HepG2 (cell line): ENCODE data around the gene RTP2. TPM values are rescaled to one million over a fixed set of nuclear protein-coding genes. Genes with fewer than 3 reads are reported as not detected.

Source experiments
- ATAC-seq: fragments of 200-7000 bp; cut with Tn5 transposase; 3 replicates; pipeline ENCODE4 v1.9.1; 2020; ENCODE audit warnings: mild to moderate bottlenecking, moderate library complexity
- BruUV-seq: library from RNA; stranded (reverse); fragments of 400-500 nt; replicated peaks from 2 replicates; lab custom pipeline; 2021; lab: Mats Ljungman, UMichigan
- CTCF ChIA-PET: fragments of 300-600 bp; formaldehyde crosslinking; extraction: SDS; loops from one replicate; lab custom pipeline; 2021; ENCODE audit warnings: low total read pairs, inconsistent platforms, low intra/inter-chr PET ratio; lab: Yijun Ruan, JAX
- POLR2A ChIA-PET: fragments of 350-600 bp; sonication (Branson Sonifier 250); formaldehyde crosslinking; loops from one replicate; lab custom pipeline; 2020; ENCODE audit warnings: antibody characterized with exemption, inconsistent platforms; lab: Yijun Ruan, JAX
- DNase-seq: peaks from one replicate; pipeline ENCODE4 v3.0.0-alpha.2; 2015; ENCODE audit warnings: low spot score
- FAIRE-seq: peaks from 3 replicates; lab custom pipeline; 2011; peaks lifted over from hg19 to GRCh38; lab: Jason Lieb, UNC
- H2AFZ ChIP-seq: one replicate; pipeline ENCODE4 v1.6.1; 2011; ENCODE audit warnings: low read length, inconsistent platforms
- H3K27ac ChIP-seq: fragments of 300-600 bp; 3 replicates; pipeline ENCODE4 v1.8.0; 2011; ENCODE audit warnings: mixed run types, mild to moderate bottlenecking, mixed read lengths, low read length, inconsistent platforms; ENCODE audit not compliant: insufficient read depth; ENCODE audit errors: extremely low read length
- H3K27me3 ChIP-seq, 2 experiments: fragments of 200-600 bp in 1 of 2; 2 replicates in 1 of 2; 3 replicates in 1 of 2; pipeline versions ENCODE4 v1.6.0 to v1.8.0; 2011; ENCODE audit warnings: low read length in 2 of 2, mild to moderate bottlenecking in 2 of 2, moderate library complexity in 2 of 2, inconsistent platforms in 1 of 2; ENCODE audit not compliant: insufficient read depth in 2 of 2, control insufficient read depth in 1 of 2
- H3K36me3 ChIP-seq, 2 experiments: fragments of 200-600 bp in 1 of 2; replicated peaks in 1 of 2; 2 replicates in 1 of 2; 3 replicates in 1 of 2; pipeline versions ENCODE4 v1.5.1 to v1.8.0; 2011; ENCODE audit warnings: low read length in 2 of 2, inconsistent platforms in 1 of 2; ENCODE audit not compliant: insufficient read depth in 2 of 2, control insufficient read depth in 1 of 2
- H3K4me1 ChIP-seq: 2 replicates; pipeline ENCODE4 v1.5.1; 2012; ENCODE audit warnings: low read length, inconsistent platforms; ENCODE audit not compliant: insufficient read depth
- H3K4me2 ChIP-seq: 2 replicates; pipeline ENCODE4 v1.6.0; 2011; ENCODE audit warnings: low read depth, low read length, inconsistent platforms
- H3K4me3 ChIP-seq, 3 experiments: fragments of 200-600 bp in 1 of 3; sonication (generic), shearing (Covaris generic) in 1 of 3; replicated peaks in 1 of 3; 2 replicates each; pipeline ENCODE4 v1.5.1; 2011 to 2016; ENCODE audit warnings: low read length in 3 of 3, inconsistent platforms in 2 of 3, low read depth in 2 of 3, mild to moderate bottlenecking in 2 of 3, control low read depth in 1 of 3, mixed read lengths in 1 of 3; ENCODE audit not compliant: insufficient read depth in 1 of 3
- H3K79me2 ChIP-seq: one replicate; pipeline ENCODE4 v1.6.1; 2011; ENCODE audit warnings: low read length, inconsistent platforms; ENCODE audit not compliant: insufficient read depth
- H3K9ac ChIP-seq: 2 replicates; pipeline ENCODE4 v1.6.0; 2011; ENCODE audit warnings: mild to moderate bottlenecking, low read depth, low read length, inconsistent platforms; ENCODE audit not compliant: insufficient read depth
- H3K9me3 ChIP-seq: 2 replicates; pipeline ENCODE4 v1.5.1; 2012; ENCODE audit warnings: mild to moderate bottlenecking, low read length
- H4K20me1 ChIP-seq: 2 replicates; pipeline ENCODE4 v1.6.0; 2011; ENCODE audit warnings: inconsistent platforms, mild to moderate bottlenecking, low read length, moderate library complexity; ENCODE audit not compliant: insufficient read depth
- ATM ChIP-seq: fragments of 450-650 bp; IDR thresholded peaks from 2 replicates; pipeline ENCODE4 v1.7.1; 2017; ENCODE audit warnings: mild to moderate bottlenecking, borderline replicate concordance
- ERF ChIP-seq: IDR thresholded peaks from 2 replicates; pipeline ENCODE4 v1.6.1; 2018; ENCODE audit warnings: missing biosample characterization, missing genetic modification reagents
- FIP1L1 ChIP-seq: fragments of 200-400 bp; formaldehyde crosslinking; IDR thresholded peaks from 2 replicates; pipeline ENCODE4 v1.6.1; 2018; ENCODE audit warnings: low read depth, mild to moderate bottlenecking, low read length, moderate library complexity, borderline replicate concordance; ENCODE audit not compliant: insufficient read depth
- GFI1 ChIP-seq: sonication (generic); formaldehyde crosslinking; IDR thresholded peaks from 2 replicates; pipeline ENCODE4 v1.5.0; 2020; ENCODE audit warnings: missing genetic modification reagents, mild to moderate bottlenecking, borderline replicate concordance
- RBFOX2 ChIP-seq: fragments of 200-400 bp; formaldehyde crosslinking; IDR thresholded peaks from 2 replicates; pipeline ENCODE4 v1.6.1; 2017; ENCODE audit warnings: low read depth, mild to moderate bottlenecking, low read length
- ZFP62 ChIP-seq: sonication (generic); formaldehyde crosslinking; IDR thresholded peaks from 2 replicates; pipeline ENCODE4 v1.4.0; 2020; ENCODE audit warnings: missing genetic modification reagents
- ZNF207 ChIP-seq: fragments of 450-650 bp; IDR thresholded peaks from 2 replicates; pipeline ENCODE4 v1.6.1; 2016; ENCODE audit warnings: antibody characterized with exemption, borderline replicate concordance
- WGBS: methylation state at CpG from one replicate; pipeline ENCODE4 v1.1.6; 2017; ENCODE audit warnings: low lambda C conversion rate; 5-methylcytosine and 5-hydroxymethylcytosine counted together
- in situ Hi-C: cut with HindIII; loops from 2 replicates; pipeline ENCODE4 v1.10.0; 2017; ENCODE audit warnings: low pct_unique_long_range_greater_than_20kb; ENCODE audit not compliant: extremely low pct_ligation_motif_present
- intact Hi-C: fragments of 100-400 bp; cut with micrococcal nuclease; formaldehyde crosslinking; loops from one replicate; pipeline ENCODE4 v1.10.0; 2022; ENCODE audit not compliant: unreplicated experiment
- polyA plus RNA-seq, 8 experiments: library from polyadenylated mRNA; depleted of rRNA in 3 of 8; stranded (reverse) in 7 of 8; unstranded in 1 of 8; fragments of >200 nt; fragmentation: Illumina TruSeq in 4 of 8; extraction: Trizol in 4 of 8; gene quantifications; 2 replicates each; pipeline versions ENCODE4 v1.2.1 to v1.2.3, GENCODE V29; 2011 to 2016; ENCODE audit warnings: low read depth in 4 of 8, missing spikeins in 1 of 8, mixed read lengths in 1 of 8; ENCODE audit not compliant: insufficient read depth in 1 of 8
- total RNA-seq, 5 experiments: library from RNA; depleted of rRNA; stranded (reverse); fragments of >200 nt; fragmentation: Illumina TruSeq; extraction: Trizol; gene quantifications; 2 replicates each; pipeline ENCODE4 v1.2.3, GENCODE V29; 2016; ENCODE audit warnings: low read depth in 1 of 5
- TF ChIP-seq, protein P1 (sequence below): IDR thresholded peaks from 2 replicates; pipeline ENCODE4 v1.6.1; 2016; ENCODE audit warnings: missing compliant biosample characterization, missing genetic modification reagents, borderline replicate concordance
- TF ChIP-seq, protein P2 (sequence below): IDR thresholded peaks from 2 replicates; pipeline ENCODE4 v1.6.1; 2016; ENCODE audit warnings: low read depth
- TF ChIP-seq, protein P3 (sequence below): IDR thresholded peaks from 2 replicates; pipeline ENCODE4 v1.6.1; 2012; ENCODE audit warnings: low read length, improper control_type of control experiment
- TF ChIP-seq, protein P4 (sequence below): IDR thresholded peaks from 2 replicates; pipeline ENCODE4 v1.6.1; 2016; ENCODE audit warnings: control low read depth

RTP2 gene
- total and polyA plus RNA-seq, 2 of the 13 experiments (the other 11 are each of a cell fraction or from before 2014, with no cell fraction given) = not detected

DNA sequence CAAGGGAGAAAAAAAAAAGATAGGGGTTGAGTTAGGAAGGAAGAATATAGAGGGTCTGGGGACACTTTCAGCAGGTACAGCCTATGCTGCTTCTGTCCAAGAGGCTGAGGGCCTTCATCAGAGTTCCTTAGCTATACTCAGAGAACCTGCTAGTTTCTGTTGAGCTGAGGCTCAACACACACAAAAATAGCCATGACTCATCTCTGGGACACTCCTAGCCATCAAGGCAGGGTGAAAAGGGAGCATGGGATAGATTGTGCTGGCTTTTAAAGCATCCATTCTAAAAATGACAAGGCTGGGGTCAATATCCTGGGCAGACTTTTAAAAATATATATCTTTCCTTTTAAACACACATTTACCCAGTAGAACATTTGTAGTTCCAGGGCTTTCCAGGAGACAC lies 2.8 kb upstream of the RTP2 start (continued):
- TF ChIP-seq ZFP62 (CRISPR knock-in tag) = no peak
- TF ChIP-seq, protein P1, sequence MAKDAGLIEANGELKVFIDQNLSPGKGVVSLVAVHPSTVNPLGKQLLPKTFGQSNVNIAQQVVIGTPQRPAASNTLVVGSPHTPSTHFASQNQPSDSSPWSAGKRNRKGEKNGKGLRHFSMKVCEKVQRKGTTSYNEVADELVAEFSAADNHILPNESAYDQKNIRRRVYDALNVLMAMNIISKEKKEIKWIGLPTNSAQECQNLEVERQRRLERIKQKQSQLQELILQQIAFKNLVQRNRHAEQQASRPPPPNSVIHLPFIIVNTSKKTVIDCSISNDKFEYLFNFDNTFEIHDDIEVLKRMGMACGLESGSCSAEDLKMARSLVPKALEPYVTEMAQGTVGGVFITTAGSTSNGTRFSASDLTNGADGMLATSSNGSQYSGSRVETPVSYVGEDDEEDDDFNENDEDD (CRISPR knock-in tag) = no peak
- TF ChIP-seq GFI1 (CRISPR knock-in tag) = no peak
- no peak for TF ChIP-seq ERF (CRISPR knock-in tag)
- no peak for TF ChIP-seq FIP1L1

DNA sequence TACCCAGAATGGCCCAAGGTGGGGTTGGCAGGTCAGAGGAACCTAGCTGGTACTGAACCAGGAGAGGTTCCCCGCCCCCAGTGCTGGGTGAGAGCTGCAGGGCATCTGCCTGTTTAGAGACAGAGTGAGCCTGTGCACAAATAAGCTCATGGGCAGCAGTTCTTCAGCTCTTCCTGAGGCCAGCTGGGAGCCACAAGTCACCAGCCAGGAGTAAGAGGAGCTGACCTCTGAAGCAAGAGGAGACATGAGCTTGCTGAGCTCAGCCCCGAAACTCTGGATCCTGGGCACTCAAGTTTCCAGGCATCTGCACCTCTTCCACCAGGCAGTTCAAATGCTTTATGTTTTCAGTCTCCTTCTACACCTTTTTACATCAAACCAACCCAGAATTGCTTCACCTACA lies 2.1 kb downstream of the RTP2 start:
- no peak overlapping the region for H3K27ac ChIP-seq
- H3K27me3 ChIP-seq = peaks cover 0 to 10% of the 10 kb centered on the region in 2 experiments; a peak in 1 of 5 replicates
- 44% methylated on average over 1 of the region's 2 CpGs for whole genome bisulfite sequencing
- ChIA-PET CTCF (no interaction called here), POLR2A (no interaction called here)
- H3K4me2 ChIP-seq = no peak overlapping the region
- intact Hi-C loops (no loop called here), in situ Hi-C loops (no loop called here)
- no peaks in the 10 kb centered on the region for H3K4me1 ChIP-seq
- no peak for DNase-seq
- no peaks in the 10 kb centered on the region for H3K36me3 ChIP-seq
- TF ChIP-seq, protein P2, sequence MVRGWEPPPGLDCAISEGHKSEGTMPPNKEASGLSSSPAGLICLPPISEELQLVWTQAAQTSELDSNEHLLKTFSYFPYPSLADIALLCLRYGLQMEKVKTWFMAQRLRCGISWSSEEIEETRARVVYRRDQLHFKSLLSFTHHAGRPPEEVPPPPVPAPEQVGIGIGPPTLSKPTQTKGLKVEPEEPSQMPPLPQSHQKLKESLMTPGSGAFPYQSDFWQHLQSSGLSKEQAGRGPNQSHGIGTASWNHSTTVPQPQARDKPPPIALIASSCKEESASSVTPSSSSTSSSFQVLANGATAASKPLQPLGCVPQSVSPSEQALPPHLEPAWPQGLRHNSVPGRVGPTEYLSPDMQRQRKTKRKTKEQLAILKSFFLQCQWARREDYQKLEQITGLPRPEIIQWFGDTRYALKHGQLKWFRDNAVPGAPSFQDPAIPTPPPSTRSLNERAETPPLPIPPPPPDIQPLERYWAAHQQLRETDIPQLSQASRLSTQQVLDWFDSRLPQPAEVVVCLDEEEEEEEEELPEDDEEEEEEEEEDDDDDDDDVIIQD (CRISPR knock-in tag) = no peak
- TF ChIP-seq ATM = no peak
- TF ChIP-seq, protein P3, sequence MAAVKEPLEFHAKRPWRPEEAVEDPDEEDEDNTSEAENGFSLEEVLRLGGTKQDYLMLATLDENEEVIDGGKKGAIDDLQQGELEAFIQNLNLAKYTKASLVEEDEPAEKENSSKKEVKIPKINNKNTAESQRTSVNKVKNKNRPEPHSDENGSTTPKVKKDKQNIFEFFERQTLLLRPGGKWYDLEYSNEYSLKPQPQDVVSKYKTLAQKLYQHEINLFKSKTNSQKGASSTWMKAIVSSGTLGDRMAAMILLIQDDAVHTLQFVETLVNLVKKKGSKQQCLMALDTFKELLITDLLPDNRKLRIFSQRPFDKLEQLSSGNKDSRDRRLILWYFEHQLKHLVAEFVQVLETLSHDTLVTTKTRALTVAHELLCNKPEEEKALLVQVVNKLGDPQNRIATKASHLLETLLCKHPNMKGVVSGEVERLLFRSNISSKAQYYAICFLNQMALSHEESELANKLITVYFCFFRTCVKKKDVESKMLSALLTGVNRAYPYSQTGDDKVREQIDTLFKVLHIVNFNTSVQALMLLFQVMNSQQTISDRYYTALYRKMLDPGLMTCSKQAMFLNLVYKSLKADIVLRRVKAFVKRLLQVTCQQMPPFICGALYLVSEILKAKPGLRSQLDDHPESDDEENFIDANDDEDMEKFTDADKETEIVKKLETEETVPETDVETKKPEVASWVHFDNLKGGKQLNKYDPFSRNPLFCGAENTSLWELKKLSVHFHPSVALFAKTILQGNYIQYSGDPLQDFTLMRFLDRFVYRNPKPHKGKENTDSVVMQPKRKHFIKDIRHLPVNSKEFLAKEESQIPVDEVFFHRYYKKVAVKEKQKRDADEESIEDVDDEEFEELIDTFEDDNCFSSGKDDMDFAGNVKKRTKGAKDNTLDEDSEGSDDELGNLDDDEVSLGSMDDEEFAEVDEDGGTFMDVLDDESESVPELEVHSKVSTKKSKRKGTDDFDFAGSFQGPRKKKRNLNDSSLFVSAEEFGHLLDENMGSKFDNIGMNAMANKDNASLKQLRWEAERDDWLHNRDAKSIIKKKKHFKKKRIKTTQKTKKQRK = no peak
- no peak for TF ChIP-seq ZNF207
- TF ChIP-seq RBFOX2 = no peak
- TF ChIP-seq, protein P4, sequence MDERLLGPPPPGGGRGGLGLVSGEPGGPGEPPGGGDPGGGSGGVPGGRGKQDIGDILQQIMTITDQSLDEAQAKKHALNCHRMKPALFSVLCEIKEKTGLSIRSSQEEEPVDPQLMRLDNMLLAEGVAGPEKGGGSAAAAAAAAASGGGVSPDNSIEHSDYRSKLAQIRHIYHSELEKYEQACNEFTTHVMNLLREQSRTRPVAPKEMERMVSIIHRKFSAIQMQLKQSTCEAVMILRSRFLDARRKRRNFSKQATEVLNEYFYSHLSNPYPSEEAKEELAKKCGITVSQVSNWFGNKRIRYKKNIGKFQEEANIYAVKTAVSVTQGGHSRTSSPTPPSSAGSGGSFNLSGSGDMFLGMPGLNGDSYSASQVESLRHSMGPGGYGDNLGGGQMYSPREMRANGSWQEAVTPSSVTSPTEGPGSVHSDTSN (CRISPR knock-in tag) = no peak
- no peak overlapping the region for H2AFZ ChIP-seq
- BruUV-seq = no TSS peak
- no peaks in the 10 kb centered on the region for H4K20me1 ChIP-seq
- FAIRE-seq = no peak
- H3K9me3 ChIP-seq = no peaks in the 10 kb centered on the region
- no peaks in the 10 kb centered on the region for H3K79me2 ChIP-seq
- no peak for ATAC-seq
- H3K9ac ChIP-seq = no peak overlapping the region
- H3K4me3 ChIP-seq = no peak overlapping the region
